ENCODE results near the gene LPCAT2. TPM values are rescaled to one million over a fixed set of nuclear protein-coding genes. Genes with fewer than 3 reads are reported as not detected.

Gene LPCAT2
- polyA plus RNA-seq, 1 experiment = 20.6 TPM

- H3K4me3 ChIP-seq (ENCODE audit: low read depth, low read length) = no peak overlapping the region
- no peaks in the 10 kb centered on the region for H3K27me3 ChIP-seq (ENCODE audit: control insufficient read depth, insufficient read depth, low read length)
- ChIA-PET POLR2A (interaction anchor here (0.6 to 1.7 kb wide), 4 partner anchors 9 to 68 kb away, joined by 3 to 28 read pairs (median 11); no protein-coding TSS in a partner anchor), CTCF (interaction anchor here (0.7 to 12.0 kb wide), 9 partner anchors 24 to 886 kb away, joined by 3 to 542 read pairs (median 3); no protein-coding TSS in a partner anchor)
- TF ChIP-seq, protein P1, sequence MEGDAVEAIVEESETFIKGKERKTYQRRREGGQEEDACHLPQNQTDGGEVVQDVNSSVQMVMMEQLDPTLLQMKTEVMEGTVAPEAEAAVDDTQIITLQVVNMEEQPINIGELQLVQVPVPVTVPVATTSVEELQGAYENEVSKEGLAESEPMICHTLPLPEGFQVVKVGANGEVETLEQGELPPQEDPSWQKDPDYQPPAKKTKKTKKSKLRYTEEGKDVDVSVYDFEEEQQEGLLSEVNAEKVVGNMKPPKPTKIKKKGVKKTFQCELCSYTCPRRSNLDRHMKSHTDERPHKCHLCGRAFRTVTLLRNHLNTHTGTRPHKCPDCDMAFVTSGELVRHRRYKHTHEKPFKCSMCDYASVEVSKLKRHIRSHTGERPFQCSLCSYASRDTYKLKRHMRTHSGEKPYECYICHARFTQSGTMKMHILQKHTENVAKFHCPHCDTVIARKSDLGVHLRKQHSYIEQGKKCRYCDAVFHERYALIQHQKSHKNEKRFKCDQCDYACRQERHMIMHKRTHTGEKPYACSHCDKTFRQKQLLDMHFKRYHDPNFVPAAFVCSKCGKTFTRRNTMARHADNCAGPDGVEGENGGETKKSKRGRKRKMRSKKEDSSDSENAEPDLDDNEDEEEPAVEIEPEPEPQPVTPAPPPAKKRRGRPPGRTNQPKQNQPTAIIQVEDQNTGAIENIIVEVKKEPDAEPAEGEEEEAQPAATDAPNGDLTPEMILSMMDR (IDR thresholded peaks at IDR 0.05; ENCODE audit: low read depth, low read length) = no peak
- no peaks in the 10 kb centered on the region for H3K9me3 ChIP-seq (ENCODE audit: control insufficient read depth, insufficient read depth, low read length)
- no peak for DNase-seq (ENCODE audit: low read depth, low spot score)
- peak overlapping the region; percentile 50 for H3K27ac ChIP-seq (ENCODE audit: low read depth, low read length)
Observed at GRCh38 chr16:55470533-55471371, 38.1 kb upstream of the LPCAT2 start.

- DNase-seq (ENCODE audit: low read depth, low spot score) = peak; percentile 51
- H3K9me3 ChIP-seq (ENCODE audit: control insufficient read depth, insufficient read depth, low read length) = no peaks in the 10 kb centered on the region
- H3K27me3 ChIP-seq (ENCODE audit: control insufficient read depth, insufficient read depth, low read length) = no peaks in the 10 kb centered on the region
- TF ChIP-seq, protein P1 (IDR thresholded peaks at IDR 0.05; ENCODE audit: low read depth, low read length) = no peak
- peak overlapping the region; percentile 65 for H3K27ac ChIP-seq (ENCODE audit: low read depth, low read length)
- H3K4me3 ChIP-seq (ENCODE audit: low read depth, low read length) = no peak overlapping the region
- ChIA-PET POLR2A (interaction anchor here (0.6 to 1.7 kb wide), 4 partner anchors 9 to 67 kb away, joined by 3 to 28 read pairs (median 11); no protein-coding TSS in a partner anchor), CTCF (interaction anchor here (0.5 to 5.2 kb wide), 8 partner anchors 30 to 1003 kb away, joined by 3 to 24 read pairs (median 3); no protein-coding TSS in a partner anchor)
Observed at GRCh38 chr16:55471448-55472097, 37.3 kb upstream of the LPCAT2 start.

- no peak for DNase-seq (ENCODE audit: low read depth, low spot score)
- H3K27ac ChIP-seq (ENCODE audit: low read depth, low read length) = no peak overlapping the region
- no peak overlapping the region for H3K4me3 ChIP-seq (ENCODE audit: low read depth, low read length)
- ChIA-PET CTCF (interaction anchor here (5.1 to 5.2 kb wide), 2 partner anchors 9 to 28 kb away, joined by 24 to 45 read pairs; no protein-coding TSS in a partner anchor), POLR2A (no interaction called here)
- no peaks in the 10 kb centered on the region for H3K27me3 ChIP-seq (ENCODE audit: control insufficient read depth, insufficient read depth, low read length)
- TF ChIP-seq, protein P1 (IDR thresholded peaks at IDR 0.05; ENCODE audit: low read depth, low read length) = no peak
- H3K9me3 ChIP-seq (ENCODE audit: control insufficient read depth, insufficient read depth, low read length) = no peaks in the 10 kb centered on the region
Observed at GRCh38 chr16:55473587-55473986, 35.3 kb upstream of the LPCAT2 start.

- no peaks in the 10 kb centered on the region for H3K9me3 ChIP-seq (ENCODE audit: control insufficient read depth, insufficient read depth, low read length)
- no peak overlapping the region for H3K27ac ChIP-seq (ENCODE audit: low read depth, low read length)
- ChIA-PET CTCF (interaction anchor here (1.5 to 5.2 kb wide), 3 partner anchors 10 to 229 kb away, joined by 5 to 45 read pairs (median 24); no protein-coding TSS in a partner anchor), POLR2A (no interaction called here)
- DNase-seq (ENCODE audit: low read depth, low spot score) = no peak
- TF ChIP-seq, protein P1 (IDR thresholded peaks at IDR 0.05; ENCODE audit: low read depth, low read length) = no peak
- H3K4me3 ChIP-seq (ENCODE audit: low read depth, low read length) = no peak overlapping the region
- H3K27me3 ChIP-seq (ENCODE audit: control insufficient read depth, insufficient read depth, low read length) = no peaks in the 10 kb centered on the region
Observed at GRCh38 chr16:55474821-55475220, 34.1 kb upstream of the LPCAT2 start.

All from AG04450 (cell line).